Measurements from ENCODE around the gene MXRA5.
"Not testable (repeated sequence)": the region's sequence is repeated elsewhere in the genome, so short reads cannot be mapped to it uniquely, and the experiment has no call there.

Gene MXRA5

GRCh38 chrX:3320471-3321046, 25.9 kb downstream of the MXRA5 start:
- no peak for DNase-seq

- no peak for DNase-seq
Observed at GRCh38 chrX:3317191-3317718, 29.2 kb downstream of the MXRA5 start.

GRCh38 chrX:3312109-3312508, 34.3 kb downstream of the MXRA5 start:
- no peak for DNase-seq

DNA sequence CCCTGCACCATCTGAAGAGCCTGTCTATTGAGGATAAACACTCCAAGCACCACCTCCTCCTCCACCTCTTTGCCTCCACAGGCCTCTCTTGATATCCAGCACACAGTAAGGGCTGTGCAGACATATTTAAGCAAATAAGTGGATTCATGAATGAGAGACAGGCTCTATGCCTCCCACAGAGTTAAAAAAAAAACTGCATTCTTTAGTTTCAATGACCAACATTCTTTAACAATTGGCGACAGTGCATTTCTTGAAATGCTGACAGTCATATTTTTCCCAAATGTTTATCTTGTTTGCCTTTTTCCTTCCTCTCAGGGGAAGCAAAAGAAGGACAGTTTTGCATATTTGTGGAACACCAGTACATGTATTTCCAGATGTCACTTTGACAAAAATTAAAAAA, 38.6 kb downstream of the MXRA5 start:
- no peak for DNase-seq

- DNase-seq = no peak
Observed at GRCh38 chrX:3299636-3300035, 46.8 kb downstream of the MXRA5 start.

GRCh38 chrX:3295731-3296130, 50.7 kb downstream of the MXRA5 start:
- no peak for DNase-seq

GRCh38 chrX:3293251-3293650, 53.2 kb downstream of the MXRA5 start:
- no peak for DNase-seq

DNA sequence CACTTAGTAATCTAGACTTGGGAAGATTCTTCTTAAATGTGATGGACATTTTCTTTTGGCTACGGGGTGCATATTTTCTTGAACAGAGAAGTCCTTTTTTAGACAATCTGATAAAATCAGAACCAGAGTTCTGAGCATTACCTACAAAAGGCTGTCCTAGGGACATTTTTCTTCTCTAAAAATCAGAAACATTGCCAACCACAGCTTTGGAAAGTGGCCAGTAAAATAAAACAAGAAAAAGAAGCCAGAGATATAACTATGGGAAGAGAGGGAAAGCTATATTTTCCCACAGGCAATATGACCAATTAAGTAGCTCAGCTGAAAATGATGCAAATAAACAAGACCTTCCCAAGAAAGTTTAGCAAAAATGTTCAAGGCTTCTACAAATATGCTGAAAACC, 55.9 kb downstream of the MXRA5 start:
- no peak for DNase-seq

DNA sequence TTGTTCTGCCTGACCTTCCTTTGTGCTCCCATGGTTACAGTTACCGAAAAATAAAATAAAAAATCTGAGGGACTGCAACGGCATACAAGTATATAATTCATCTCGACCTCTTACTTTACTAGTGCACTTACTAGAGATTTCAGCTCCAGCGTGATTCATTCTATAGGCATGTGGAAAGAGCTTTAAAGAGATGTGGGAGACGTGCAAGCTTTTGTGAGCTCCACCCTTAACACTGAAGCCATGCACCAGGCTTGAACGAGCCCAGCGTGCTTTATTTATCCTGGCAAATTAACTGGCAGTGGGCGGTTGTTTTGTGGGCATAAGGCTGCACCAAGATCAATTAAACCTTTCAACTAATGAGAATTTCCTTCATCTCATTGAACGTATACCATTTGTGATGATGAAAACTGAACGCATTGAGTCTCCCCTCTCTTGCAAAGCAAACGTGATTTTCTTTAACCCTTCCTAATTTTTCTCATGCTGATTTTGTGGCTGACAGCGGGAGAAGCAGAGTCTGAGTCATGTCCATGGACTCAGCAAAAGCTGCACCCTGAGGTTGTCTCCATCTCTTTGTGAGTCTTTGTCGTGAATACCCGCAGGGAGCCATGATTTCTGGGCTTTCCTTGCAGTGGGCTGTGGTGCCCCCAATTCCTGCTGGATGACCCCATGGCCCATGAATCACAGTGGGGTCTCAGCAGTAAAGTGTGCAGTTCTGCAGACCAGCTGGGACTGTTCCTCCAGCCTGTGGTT, 60.1 kb downstream of the MXRA5 start:
- no peak for DNase-seq

DNA sequence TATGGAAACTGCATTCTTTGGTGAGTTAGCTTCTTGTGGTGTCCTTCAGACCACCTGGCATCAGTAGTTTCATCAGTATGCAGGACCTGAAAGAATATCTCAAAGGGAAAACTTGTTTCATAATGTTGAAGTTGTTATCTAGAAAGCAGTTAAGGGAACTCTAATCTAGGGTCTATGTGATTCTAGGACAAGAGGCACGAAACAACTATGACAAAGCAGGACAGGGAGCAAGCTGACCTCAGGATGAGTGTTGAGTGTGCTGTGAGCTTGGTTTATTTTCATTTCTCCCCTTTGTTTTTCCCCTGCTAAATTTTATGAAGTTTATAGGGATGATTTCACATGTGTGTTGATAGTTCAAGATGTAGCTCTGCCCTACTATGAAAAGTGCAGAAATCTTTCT, 65.7 kb downstream of the MXRA5 start:
- no peak for DNase-seq

GRCh38 chrX:3273668-3274067, 72.8 kb downstream of the MXRA5 start:
- DNase-seq = not testable (repeated sequence)

DNA sequence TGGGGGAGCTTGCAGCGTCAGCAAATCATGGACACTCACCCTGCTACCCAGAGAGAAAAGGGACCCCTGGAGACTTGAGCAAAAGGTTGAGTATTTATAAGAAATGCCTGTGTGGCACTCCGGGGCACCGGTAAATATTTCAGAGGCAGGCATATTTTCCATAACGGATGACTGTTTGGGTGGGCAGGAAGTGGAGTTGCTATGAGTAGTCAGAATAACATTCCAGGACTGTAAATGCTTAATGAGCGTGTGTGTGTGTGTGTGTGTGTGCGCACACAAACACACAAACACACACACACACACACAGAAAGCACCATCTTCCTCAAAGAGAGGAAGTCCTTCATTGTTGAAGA, 74.6 kb downstream of the MXRA5 start:
- no peak for DNase-seq

DNA sequence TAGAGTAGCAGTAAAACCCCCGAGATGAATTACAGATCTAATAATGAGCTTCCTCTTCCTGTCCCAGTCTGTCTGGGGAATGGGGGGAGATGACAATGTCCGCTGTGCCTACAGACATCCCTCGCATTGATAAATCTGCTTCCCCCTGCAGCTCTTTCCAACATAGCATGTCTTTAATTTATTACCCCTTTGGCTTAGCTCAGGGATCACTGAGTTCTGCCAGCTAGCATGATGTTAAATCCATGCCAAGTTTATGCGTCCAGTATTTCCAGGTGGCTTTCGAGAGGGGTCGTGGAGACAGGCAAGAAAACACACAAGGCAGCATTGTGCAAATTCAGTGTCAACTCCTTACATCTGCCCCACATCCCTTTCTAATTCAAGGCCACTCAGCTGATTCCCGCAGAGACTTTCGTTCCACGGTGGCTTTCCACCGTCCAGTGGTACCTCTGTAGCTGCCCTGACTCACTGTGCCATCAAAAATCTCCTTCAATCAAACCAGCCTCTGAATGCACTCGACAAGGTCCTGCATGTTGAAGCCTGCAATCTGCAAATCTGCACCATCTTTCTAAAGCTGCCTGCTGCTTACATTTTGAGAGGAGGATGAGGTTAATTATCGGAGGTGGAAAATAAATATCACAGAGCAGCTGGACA, 75.1 kb downstream of the MXRA5 start:
- no peak for DNase-seq

- DNase-seq = no peak
Observed at GRCh38 chrX:3268829-3269228, 77.6 kb downstream of the MXRA5 start.

DNA sequence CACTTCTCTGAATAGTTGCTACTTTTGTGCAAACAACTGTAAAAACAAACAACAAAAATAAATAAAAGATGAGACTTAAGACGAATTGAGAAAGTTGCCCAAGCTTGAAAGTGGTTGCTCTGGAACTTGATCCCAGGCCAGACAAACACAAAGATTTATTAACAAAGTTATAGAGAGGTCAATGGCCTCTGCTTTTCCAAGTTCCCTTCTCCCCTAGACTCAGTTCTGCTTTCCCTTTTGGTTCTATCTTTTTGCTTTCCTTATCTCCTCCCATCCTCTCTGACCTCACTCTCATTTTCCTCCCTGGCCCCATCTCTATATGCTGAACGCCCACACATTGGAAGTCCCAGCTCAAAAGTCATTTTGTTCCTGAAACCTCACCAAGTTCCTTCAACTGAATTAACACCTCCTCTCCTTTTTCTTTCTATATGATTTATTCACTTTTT, 82.7 kb downstream of the MXRA5 start:
- DNase-seq = no peak

DNA sequence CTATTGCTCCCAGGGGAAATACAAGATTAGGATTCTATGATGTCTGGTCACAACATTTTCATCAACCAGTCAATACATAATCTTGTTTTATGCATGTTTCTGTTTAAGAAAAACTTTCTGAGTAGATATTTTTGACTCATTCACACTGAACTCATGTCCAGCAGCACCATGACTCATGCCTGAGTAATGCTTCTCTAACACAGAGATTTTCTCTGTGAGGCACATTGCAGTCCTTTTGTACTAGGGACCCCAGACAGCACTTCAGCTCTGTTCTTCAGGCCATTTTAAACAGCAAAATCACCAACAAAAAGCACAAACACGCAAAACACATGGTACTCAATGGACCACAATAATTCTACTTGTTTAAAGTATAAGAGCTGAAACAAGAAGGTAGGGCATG, 83.6 kb downstream of the MXRA5 start:
- DNase-seq = no peak
